PC-3 (cell line): ENCODE results near the gene IFT43.

Experiments used
- EZH2 ChIP-seq: fragments of 300-600 bp; sonication (generic); IDR thresholded peaks from one replicate; pipeline ENCODE4 v1.6.1; 2017; ENCODE audit warnings: antibody characterized with exemption, mild to moderate bottlenecking, low read length; ENCODE audit not compliant: unreplicated experiment
- EZH2phosphoT487 ChIP-seq: fragments of 300-600 bp; sonication (generic); IDR thresholded peaks from 2 replicates; pipeline ENCODE4 v1.6.1; 2018; ENCODE audit warnings: mild to moderate bottlenecking, antibody characterized with exemption, low read length, borderline replicate concordance
- TF ChIP-seq, protein P1 (sequence below): fragments of 300-600 bp; sonication (generic); conservative IDR thresholded peaks from 2 replicates; pipeline ENCODE4 v1.5.1; 2017; ENCODE audit warnings: antibody characterized with exemption, low read depth, mild to moderate bottlenecking, low read length

- TF ChIP-seq, protein P1, sequence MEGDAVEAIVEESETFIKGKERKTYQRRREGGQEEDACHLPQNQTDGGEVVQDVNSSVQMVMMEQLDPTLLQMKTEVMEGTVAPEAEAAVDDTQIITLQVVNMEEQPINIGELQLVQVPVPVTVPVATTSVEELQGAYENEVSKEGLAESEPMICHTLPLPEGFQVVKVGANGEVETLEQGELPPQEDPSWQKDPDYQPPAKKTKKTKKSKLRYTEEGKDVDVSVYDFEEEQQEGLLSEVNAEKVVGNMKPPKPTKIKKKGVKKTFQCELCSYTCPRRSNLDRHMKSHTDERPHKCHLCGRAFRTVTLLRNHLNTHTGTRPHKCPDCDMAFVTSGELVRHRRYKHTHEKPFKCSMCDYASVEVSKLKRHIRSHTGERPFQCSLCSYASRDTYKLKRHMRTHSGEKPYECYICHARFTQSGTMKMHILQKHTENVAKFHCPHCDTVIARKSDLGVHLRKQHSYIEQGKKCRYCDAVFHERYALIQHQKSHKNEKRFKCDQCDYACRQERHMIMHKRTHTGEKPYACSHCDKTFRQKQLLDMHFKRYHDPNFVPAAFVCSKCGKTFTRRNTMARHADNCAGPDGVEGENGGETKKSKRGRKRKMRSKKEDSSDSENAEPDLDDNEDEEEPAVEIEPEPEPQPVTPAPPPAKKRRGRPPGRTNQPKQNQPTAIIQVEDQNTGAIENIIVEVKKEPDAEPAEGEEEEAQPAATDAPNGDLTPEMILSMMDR: no peak
- TF ChIP-seq EZH2: no peak
- no peak for TF ChIP-seq EZH2phosphoT487
Observed at GRCh38 chr14:76086636-76087035, 101.1 kb downstream of the IFT43 start.
